HG02852 (cell line): ENCODE data around the gene DRC7.

ENCODE experiments used
- ATAC-seq: cut with Tn5 transposase; IDR thresholded peaks from one replicate; pipeline ENCODE4 v1.9.1; 2021; ENCODE audit warnings: mild to moderate bottlenecking, moderate library complexity; ENCODE audit not compliant: unreplicated experiment

Gene DRC7

GRCh38 chr16:57675741-57676551, 18.7 kb upstream of the DRC7 start:
- no peak for ATAC-seq

GRCh38 chr16:57676553-57677085, 18.0 kb upstream of the DRC7 start:
- no peak for ATAC-seq

- ATAC-seq, result no peak
Measured at GRCh38 chr16:57677622-57678369, 16.8 kb upstream of the DRC7 start.

- no peak for ATAC-seq
Measured at GRCh38 chr16:57679016-57679415, 15.6 kb upstream of the DRC7 start.

GRCh38 chr16:57679767-57680482, 14.7 kb upstream of the DRC7 start:
- no peak for ATAC-seq

- no peak for ATAC-seq
Measured at GRCh38 chr16:57680842-57681375, 13.7 kb upstream of the DRC7 start.

GRCh38 chr16:57681950-57682728, 12.5 kb upstream of the DRC7 start:
- ATAC-seq, result no peak

- ATAC-seq, result no peak
Measured at GRCh38 chr16:57682809-57683635, 11.6 kb upstream of the DRC7 start.

GRCh38 chr16:57683636-57684545, 10.7 kb upstream of the DRC7 start:
- no peak for ATAC-seq

- no peak for ATAC-seq
Measured at GRCh38 chr16:57684626-57685358, 9.8 kb upstream of the DRC7 start.

- ATAC-seq, result no peak
Measured at GRCh38 chr16:57685633-57686032, 9.0 kb upstream of the DRC7 start.

GRCh38 chr16:57686577-57686976, 8.0 kb upstream of the DRC7 start:
- ATAC-seq, result no peak

- ATAC-seq, result no peak
Measured at GRCh38 chr16:57687363-57687929, 7.2 kb upstream of the DRC7 start.

GRCh38 chr16:57688487-57688986, 6.1 kb upstream of the DRC7 start:
- ATAC-seq, result no peak

- ATAC-seq, result no peak
Measured at GRCh38 chr16:57688987-57689761, 5.4 kb upstream of the DRC7 start.

- peak; percentile 77 for ATAC-seq
Measured at GRCh38 chr16:57689762-57690558, 4.6 kb upstream of the DRC7 start.
